SU-DHL-6 (cell line): ENCODE measurements around the gene TNFRSF21.

Experiments used
- H2AFZ ChIP-seq: fragments of 200-600 bp; sonication (generic); 2 replicates; pipeline ENCODE4 v1.6.1; 2014; ENCODE audit warnings: low read depth, mild to moderate bottlenecking, moderate library complexity, mixed read lengths, antibody characterized with exemption, low read length; ENCODE audit not compliant: severe bottlenecking
- H3F3A ChIP-seq: fragments of 200-600 bp; shearing (Covaris generic); 2 replicates; pipeline ENCODE4 v1.6.0; 2016; ENCODE audit warnings: antibody characterized with exemption, mild to moderate bottlenecking; ENCODE audit not compliant: insufficient read depth
- H3K27ac ChIP-seq: fragments of 200-600 bp; sonication (generic); 2 replicates; pipeline ENCODE4 v1.5.1; 2016; ENCODE audit warnings: low read depth, mild to moderate bottlenecking, low read length, moderate library complexity, mixed read lengths
- H3K27me3 ChIP-seq: fragments of 200-600 bp; sonication (generic), shearing (Covaris generic); 2 replicates; pipeline ENCODE4 v1.6.0; 2014; ENCODE audit warnings: mild to moderate bottlenecking, low read length
- H3K36me3 ChIP-seq: fragments of 200-600 bp; sonication (generic); 2 replicates; pipeline ENCODE4 v1.6.1; 2014; ENCODE audit warnings: mild to moderate bottlenecking, low read length, mixed read lengths
- H3K4me2 ChIP-seq: fragments of 300-600, 200-600 bp; shearing (Covaris generic), sonication (generic); 2 replicates; pipeline ENCODE4 v1.6.0; 2014; ENCODE audit warnings: low read length, low read depth, mild to moderate bottlenecking; ENCODE audit not compliant: poor library complexity, severe bottlenecking
- H3K4me3 ChIP-seq: fragments of 200-600 bp; sonication (generic); 2 replicates; pipeline ENCODE4 v1.5.1; 2014; ENCODE audit warnings: antibody characterized with exemption, low read length, mild to moderate bottlenecking, mixed read lengths; ENCODE audit not compliant: insufficient read depth, poor library complexity, severe bottlenecking
- H3K79me2 ChIP-seq: fragments of 200-600 bp; sonication (generic); 2 replicates; pipeline ENCODE4 v1.6.1; 2014; ENCODE audit warnings: mild to moderate bottlenecking, low read length, moderate library complexity; ENCODE audit not compliant: insufficient read depth
- H3K9ac ChIP-seq: fragments of 200-600 bp; sonication (generic); 2 replicates; pipeline ENCODE4 v1.7.0; 2014; ENCODE audit warnings: mild to moderate bottlenecking, low read length
- H3K9me2 ChIP-seq: fragments of 200-600 bp; sonication (generic); replicated peaks from 2 replicates; pipeline ENCODE4 v1.6.1; 2014; ENCODE audit warnings: low read length; ENCODE audit not compliant: insufficient read depth
- H3K9me3 ChIP-seq: fragments of 200-600 bp; sonication (generic); 2 replicates; pipeline ENCODE4 v1.6.1; 2014; ENCODE audit warnings: low read length, mixed read lengths; ENCODE audit not compliant: insufficient read depth
- H4K20me1 ChIP-seq: fragments of 200-600 bp; sonication (generic); 2 replicates; pipeline ENCODE4 v1.6.1; 2014; ENCODE audit warnings: low read depth, mild to moderate bottlenecking, antibody characterized with exemption, low read length, moderate library complexity, mixed read lengths
- CTCF ChIP-seq: fragments of 200-600 bp; sonication (generic); IDR thresholded peaks from one replicate; pipeline ENCODE4 v1.5.1; 2017; ENCODE audit warnings: antibody characterized with exemption, mild to moderate bottlenecking, low read length, moderate library complexity; ENCODE audit not compliant: insufficient read depth, poor library complexity, severe bottlenecking
- EZH2phosphoT487 ChIP-seq: fragments of 200-600 bp; sonication (generic), shearing (Covaris generic); conservative IDR thresholded peaks from 2 replicates; pipeline ENCODE4 v1.6.1; 2018; ENCODE audit warnings: mild to moderate bottlenecking, antibody characterized with exemption, low read length, moderate library complexity, mixed read lengths

Gene TNFRSF21

GRCh38 chr6:47294990-47295389 is 14.7 kb downstream of the TNFRSF21 start:
- Histone ChIP-seq H3K4me2 (no peak overlapping the region), H3K27ac (no peak overlapping the region), H3K27me3 (no peaks in the 10 kb centered on the region), H3K9me3 (no peaks in the 10 kb centered on the region), H3K9ac (no peak overlapping the region), H3F3A (no peaks in the 10 kb centered on the region), H4K20me1 (no peaks in the 10 kb centered on the region), H3K4me3 (no peak overlapping the region), H3K79me2 (no peaks in the 10 kb centered on the region), H2AFZ (no peak overlapping the region), H3K9me2 (no peaks in the 10 kb centered on the region), H3K36me3 (no peaks in the 10 kb centered on the region)
- TF ChIP-seq EZH2phosphoT487 (no peak), CTCF (no peak)

GRCh38 chr6:47292944-47293343 is 16.8 kb downstream of the TNFRSF21 start:
- Histone ChIP-seq H2AFZ (no peak overlapping the region), H3K4me3 (no peak overlapping the region), H3K9me3 (no peaks in the 10 kb centered on the region), H3K27me3 (no peaks in the 10 kb centered on the region), H3K9me2 (no peaks in the 10 kb centered on the region), H3F3A (no peaks in the 10 kb centered on the region), H3K27ac (no peak overlapping the region), H4K20me1 (no peaks in the 10 kb centered on the region), H3K4me2 (no peak overlapping the region), H3K9ac (no peak overlapping the region), H3K79me2 (no peaks in the 10 kb centered on the region), H3K36me3 (no peaks in the 10 kb centered on the region)
- no peak for TF ChIP-seq EZH2phosphoT487
- TF ChIP-seq CTCF: no peak

GRCh38 chr6:47292027-47292426 is 17.7 kb downstream of the TNFRSF21 start:
- no peaks in the 10 kb centered on the region for H3K9me3 ChIP-seq
- no peak overlapping the region for H3K4me2 ChIP-seq
- no peaks in the 10 kb centered on the region for H3K79me2 ChIP-seq
- H3K9me2 ChIP-seq: no peaks in the 10 kb centered on the region
- no peak overlapping the region for H3K27ac ChIP-seq
- no peak overlapping the region for H3K9ac ChIP-seq
- no peaks in the 10 kb centered on the region for H3F3A ChIP-seq
- no peak overlapping the region for H2AFZ ChIP-seq
- H3K36me3 ChIP-seq: no peaks in the 10 kb centered on the region
- no peaks in the 10 kb centered on the region for H3K27me3 ChIP-seq
- H3K4me3 ChIP-seq: no peak overlapping the region
- TF ChIP-seq EZH2phosphoT487 (no peak), CTCF (no peak)
- no peaks in the 10 kb centered on the region for H4K20me1 ChIP-seq
